Activated CD4-positive, alpha-beta T cell treated with anti-CD3 and anti-CD28 coated beads, Interleukin-2, amount 50 U/mL, for 1 hour (primary cell): Measurements from ENCODE around the gene SLC5A3.

ENCODE experiments used
- DNase-seq: peaks from one replicate; pipeline ENCODE4 v3.0.0-alpha.2; 2020

The SLC5A3 gene

DNA sequence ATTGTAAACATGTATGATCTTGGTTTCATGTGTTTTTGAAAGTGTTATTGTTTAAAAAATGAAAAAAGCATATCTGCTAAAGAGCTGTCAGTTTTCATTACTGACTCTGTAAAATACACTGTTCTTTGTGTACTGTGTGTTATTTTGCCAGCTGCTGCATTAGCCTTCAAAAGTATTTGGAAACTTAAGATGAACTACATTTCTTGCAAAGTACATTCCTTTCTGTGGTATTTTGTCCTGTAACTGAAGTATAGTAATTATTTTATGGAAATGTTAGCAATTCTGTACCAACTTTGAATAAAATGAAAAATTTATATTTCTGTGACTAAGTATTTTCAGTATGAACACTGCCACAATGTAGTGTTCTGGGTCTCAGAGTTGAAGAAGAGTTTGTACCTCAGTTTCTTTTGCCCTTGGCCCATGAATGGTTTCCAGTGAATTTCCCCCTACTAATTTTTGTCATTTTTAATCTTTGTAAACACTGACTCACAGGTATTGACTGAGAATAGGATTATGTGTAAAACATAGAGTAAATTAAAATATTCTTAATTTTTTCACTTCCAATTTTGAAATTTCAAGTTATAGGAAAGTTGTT is 32.7 kb downstream of the SLC5A3 start:
- DNase-seq, result no peak

DNA sequence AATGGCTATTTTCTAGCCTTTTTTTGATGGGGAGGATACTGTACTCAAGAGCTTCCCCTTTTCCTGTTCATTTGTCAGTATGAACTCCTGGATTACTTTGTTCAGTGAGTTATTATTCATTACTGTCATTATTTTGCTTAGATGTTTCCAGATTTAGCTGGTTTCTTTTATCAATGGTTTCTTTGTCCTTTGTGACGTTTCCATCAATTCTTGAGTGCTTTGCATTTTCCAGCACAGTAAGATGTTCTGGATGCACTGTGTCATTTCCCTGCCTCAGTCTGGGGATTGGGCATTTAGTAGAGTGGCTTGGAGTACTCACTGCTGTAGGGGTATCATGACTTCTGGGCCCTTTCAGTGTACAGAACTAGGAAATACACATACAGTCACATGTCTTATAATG is 34.2 kb downstream of the SLC5A3 start:
- no peak for DNase-seq

DNA sequence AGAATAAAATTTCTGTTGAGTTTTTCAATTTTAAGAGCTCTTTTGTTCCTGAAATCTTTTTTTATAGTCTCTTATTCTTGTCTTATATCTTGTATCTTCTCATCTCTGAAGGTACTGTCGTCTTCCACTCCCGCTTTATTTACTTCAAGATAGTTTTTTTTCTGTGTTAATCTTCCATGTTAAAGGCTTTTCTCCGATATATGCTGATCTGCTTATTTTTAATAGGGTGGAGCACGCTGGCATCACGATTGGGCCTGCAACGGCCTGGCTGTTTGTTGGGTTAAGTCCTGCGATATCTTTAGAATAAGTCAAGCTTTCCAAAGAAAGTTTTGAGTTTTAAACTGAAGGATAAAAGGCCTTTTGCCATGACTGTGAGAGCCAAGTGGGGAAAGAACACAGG is 35.7 kb downstream of the SLC5A3 start:
- DNase-seq, result no peak

DNA sequence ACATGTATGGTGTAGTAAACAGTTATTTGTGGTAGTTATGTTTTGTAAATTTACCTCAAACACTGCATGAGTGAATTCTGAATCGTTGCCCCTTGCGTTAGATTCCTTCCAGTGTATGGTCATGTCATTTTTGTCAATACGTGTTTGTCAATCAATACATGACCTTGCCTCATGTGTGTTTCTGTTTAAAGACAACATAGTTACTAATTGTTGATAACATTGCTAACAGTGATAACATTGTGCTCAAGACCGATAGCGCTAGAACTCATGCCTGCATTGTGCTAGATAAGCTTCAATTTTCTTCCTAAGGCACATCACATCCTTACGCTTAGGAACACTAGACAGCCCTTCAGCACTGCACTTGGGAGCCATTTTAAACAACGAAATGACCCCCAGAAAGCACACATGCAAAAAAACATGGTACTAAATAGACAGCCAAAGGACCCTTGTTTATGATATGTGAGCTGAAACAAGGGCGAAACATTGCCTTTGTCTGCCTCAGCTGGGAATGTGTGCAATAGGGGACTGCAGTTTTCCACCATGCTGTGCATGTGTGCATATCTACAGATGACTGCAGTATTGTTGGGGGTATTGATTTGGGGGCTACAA is 37.3 kb downstream of the SLC5A3 start:
- no peak for DNase-seq

DNA sequence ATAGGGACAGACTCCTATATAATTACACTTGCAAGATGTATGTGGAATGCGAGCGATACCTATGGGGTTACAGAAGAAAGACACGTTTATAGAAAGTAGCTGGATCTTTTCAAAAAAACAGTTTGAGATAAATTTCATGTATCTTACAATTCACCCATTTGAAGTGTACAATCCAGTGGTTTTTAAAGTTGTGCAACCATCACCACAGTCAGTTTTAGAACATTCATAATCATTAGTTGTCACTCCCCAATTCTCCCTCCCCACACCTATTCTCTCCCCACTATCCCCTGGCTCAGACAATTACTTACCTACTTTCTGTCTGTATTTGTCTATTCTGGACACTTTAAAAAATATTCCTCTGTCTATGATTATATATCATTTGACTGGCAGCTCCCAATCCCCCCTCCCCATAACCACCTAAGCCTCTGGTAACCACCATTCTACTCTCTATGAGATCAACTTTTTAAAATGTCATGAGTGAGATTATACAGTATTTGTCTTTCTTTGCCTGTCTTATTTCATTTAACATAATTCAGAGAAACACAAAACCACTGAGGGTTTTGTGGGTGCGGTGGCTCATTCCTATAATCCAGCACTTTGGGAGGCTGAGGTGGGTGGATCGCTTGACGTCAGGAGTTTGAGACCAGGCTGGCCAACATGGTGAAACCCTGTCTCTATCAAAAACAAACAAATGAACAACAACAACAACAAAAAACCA is 39.1 kb downstream of the SLC5A3 start:
- DNase-seq, result no peak

DNA sequence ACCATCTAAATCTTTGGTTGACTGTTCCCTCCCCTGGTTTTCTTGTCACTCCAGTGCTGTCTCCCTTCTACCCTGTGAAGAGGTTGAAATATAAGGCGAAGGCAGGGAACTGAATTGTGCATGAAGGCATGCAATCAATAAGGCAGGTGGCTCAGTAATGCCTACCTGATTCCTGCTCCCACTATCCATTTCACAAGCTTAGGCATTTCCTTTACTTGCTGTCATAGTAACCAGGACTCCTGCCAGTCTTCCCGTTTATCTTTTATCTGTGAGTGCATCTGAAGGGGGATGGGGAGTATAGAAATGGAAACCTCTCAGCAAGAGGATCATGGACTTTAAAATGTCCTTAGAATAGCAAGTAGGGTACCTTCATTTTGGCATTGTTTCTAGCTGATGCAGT is 40.5 kb downstream of the SLC5A3 start:
- DNase-seq, result no peak

DNA sequence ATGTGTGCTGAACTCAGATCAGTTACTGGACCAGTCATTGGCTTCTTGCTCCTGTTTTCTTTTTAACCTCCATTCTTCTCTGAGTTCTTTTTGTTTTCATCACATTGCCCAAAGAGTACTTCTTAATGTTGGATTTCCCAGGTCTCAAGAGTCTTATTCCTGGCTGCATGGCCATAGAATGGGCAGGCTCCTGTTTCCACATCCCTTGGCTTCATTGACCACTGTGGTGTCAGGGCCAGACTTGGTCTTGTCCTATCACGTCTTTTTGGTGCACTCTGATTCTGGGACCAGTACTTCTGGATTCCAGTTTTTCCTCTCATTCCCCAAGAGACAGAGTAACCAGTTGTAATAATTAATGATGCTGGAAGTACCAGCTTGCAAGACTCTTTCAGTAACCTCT is 41.8 kb downstream of the SLC5A3 start:
- DNase-seq, result no peak

DNA sequence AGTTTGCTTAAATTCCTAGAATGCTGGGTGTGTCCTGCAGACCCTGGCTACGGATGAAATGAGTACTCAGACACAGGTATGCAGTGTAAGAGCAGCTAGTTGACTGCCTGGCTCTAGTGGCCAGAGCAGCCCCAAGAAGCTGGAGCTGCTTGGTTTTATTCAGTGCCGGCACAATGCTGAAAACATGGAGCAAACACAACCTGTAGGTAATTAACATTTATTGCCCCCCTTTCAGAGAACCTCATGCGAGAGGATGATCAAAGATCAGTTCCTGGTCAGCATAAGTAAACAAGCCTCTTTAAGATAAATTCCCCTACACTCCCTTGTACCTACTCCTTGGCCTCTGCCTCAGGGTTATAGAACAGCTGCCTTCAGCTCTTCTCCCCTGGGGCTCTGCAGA is 43.2 kb downstream of the SLC5A3 start:
- no peak for DNase-seq

DNA sequence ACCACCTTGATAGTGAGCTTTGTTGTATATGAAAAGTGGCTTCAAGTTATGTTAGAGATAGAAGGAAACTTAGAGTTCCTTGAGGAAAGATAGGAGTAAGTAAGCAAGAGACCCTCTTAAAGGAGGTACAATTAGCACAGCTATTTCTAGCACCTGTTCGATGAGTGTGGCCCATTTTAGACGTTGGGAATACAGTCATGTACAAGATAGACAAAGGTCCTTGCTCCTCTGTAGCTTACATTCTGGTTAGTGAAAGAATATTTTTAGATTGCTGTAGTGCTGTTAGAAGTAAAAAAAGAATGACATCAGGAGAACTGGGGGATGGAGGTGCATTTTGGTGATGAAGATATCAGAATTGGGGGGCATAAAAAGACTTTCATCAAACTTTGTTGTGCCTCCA is 47.5 kb downstream of the SLC5A3 start:
- no peak for DNase-seq

DNA sequence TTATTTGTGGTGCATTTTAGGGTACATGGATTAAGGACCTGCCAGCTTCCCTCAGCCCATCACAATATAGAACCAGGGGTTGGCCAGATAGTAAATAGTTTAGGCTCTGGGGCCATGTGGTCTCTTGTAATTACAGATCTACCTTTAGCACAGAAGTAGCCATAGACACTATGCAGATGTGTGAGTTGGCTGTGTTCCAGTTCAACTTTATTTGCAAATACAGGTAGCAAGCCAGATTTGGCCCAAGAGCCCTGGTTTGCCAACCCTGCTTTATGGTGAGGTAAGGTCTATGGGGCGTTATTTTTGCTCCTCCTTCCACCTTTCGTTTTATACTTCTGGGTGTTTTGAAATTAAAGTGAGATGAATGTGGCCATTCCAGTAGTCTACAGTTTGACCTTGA is 48.7 kb downstream of the SLC5A3 start:
- no peak for DNase-seq
